Natural killer cell treated with Interleukin-12 subunit alpha and Interleukin-12 subunit beta and Interleukin-15 and Interleukin-18, amount 100 ng/mL, for 72 hours (primary cell): Measurements from ENCODE around the gene DUSP8. TPM values are rescaled to one million over a fixed set of nuclear protein-coding genes. Genes with fewer than 3 reads are reported as not detected.
"Not testable (repeated sequence)": the region's sequence is repeated elsewhere in the genome, so short reads cannot be mapped to it uniquely, and the experiment has no call there.

ENCODE experiments used
- ATAC-seq, 2 donors: fragments of 150-1000 bp; cut with Tn5 transposase in 1 of 2; sonication (Bioruptor Pico), chemical (Tn5 transposase) in 1 of 2; 2 replicates each; pipeline ENCODE4 v1.10.0; 2021
- DNase-seq: peaks from one replicate; pipeline ENCODE4 v3.0.0; 2022; ENCODE audit warnings: low spot score
- H3K27ac Mint-ChIP-seq, 2 donors: 1 replicate in 1 of 2; 2 replicates in 1 of 2; pipeline ENCODE4 v1.8.0; 2022; ENCODE audit warnings: mixed read lengths in 2 of 2, mild to moderate bottlenecking in 1 of 2, moderate library complexity in 1 of 2
- H3K27me3 Mint-ChIP-seq, 2 donors: 1 replicate in 1 of 2; 2 replicates in 1 of 2; pipeline ENCODE4 v1.8.0; 2022; ENCODE audit warnings: mixed read lengths in 2 of 2
- H3K36me3 Mint-ChIP-seq: one replicate; pipeline ENCODE4 v1.8.0; 2022; ENCODE audit warnings: mixed read lengths
- H3K4me1 Mint-ChIP-seq, 2 donors: 1 replicate in 1 of 2; 2 replicates in 1 of 2; pipeline ENCODE4 v1.8.0; 2022; ENCODE audit warnings: low read depth in 2 of 2, mixed read lengths in 2 of 2, mild to moderate bottlenecking in 1 of 2
- H3K4me3 Mint-ChIP-seq: one replicate; pipeline ENCODE4 v1.8.0; 2022; ENCODE audit warnings: mixed read lengths
- H3K9me3 Mint-ChIP-seq: 2 replicates; pipeline ENCODE4 v1.8.0; 2022; ENCODE audit warnings: mixed read lengths
- total RNA-seq, 2 donors: library from RNA; stranded (reverse); gene quantifications; one replicate each; pipeline ENCODE4 v1.2.3, GENCODE V29; 2022

Gene DUSP8
- 1 to 10 TPM; 4.2 to 5.4 TPM for total RNA-seq

GRCh38 chr11:1572197-1573076 lies at the start of gene DUSP8:
Gene DUSP8 (minus strand): TSS chr11:1572271. CDS start chr11:1565826, 6,445 bp downstream.
- ATAC-seq = peak; percentile 85 to 91
- peak; percentile 95 for DNase-seq
- H3K4me1 Mint-ChIP-seq = peaks cover 4 to 19% of the 10 kb centered on the region in 2 donors
- no peaks in the 10 kb centered on the region for H3K36me3 Mint-ChIP-seq
- peaks cover 3 to 7% of the 10 kb centered on the region in 2 donors for H3K27me3 Mint-ChIP-seq
- no peaks in the 10 kb centered on the region for H3K9me3 Mint-ChIP-seq
- peak within 1 kb of the TSS; percentile 67 for H3K4me3 Mint-ChIP-seq
- no peak within 1 kb of the TSS for H3K27ac Mint-ChIP-seq

GRCh38 chr11:1619449-1619848 lies 47.4 kb upstream of the DUSP8 start:
- no peaks in the 10 kb centered on the region for H3K36me3 Mint-ChIP-seq

GRCh38 chr11:1618231-1618630 lies 46.2 kb upstream of the DUSP8 start:
- no peaks in the 10 kb centered on the region for H3K4me1 Mint-ChIP-seq
- H3K27me3 Mint-ChIP-seq = peaks cover 26 to 36% of the 10 kb centered on the region in 2 donors
- no peaks in the 10 kb centered on the region for H3K9me3 Mint-ChIP-seq
- H3K36me3 Mint-ChIP-seq = no peaks in the 10 kb centered on the region
- H3K27ac Mint-ChIP-seq = no peak overlapping the region
- DNase-seq = no peak
- H3K4me3 Mint-ChIP-seq = no peak overlapping the region
- no peak for ATAC-seq

More at GRCh38 chr11:1619449-1619848, 47.4 kb upstream of the DUSP8 start:
- Mint-ChIP-seq H3K27me3 (peaks cover 22 to 27% of the 10 kb centered on the region in 2 donors), H3K9me3 (no peaks in the 10 kb centered on the region), H3K4me1 (no peaks in the 10 kb centered on the region), H3K4me3 (no peak overlapping the region), H3K27ac (no peak overlapping the region)
- ATAC-seq (peak in 1 of 2 donors; percentile 57), DNase-seq (no peak)

GRCh38 chr11:1608363-1608762 lies 36.3 kb upstream of the DUSP8 start, which contains the start of gene KRTAP5-3:
Gene KRTAP5-3 (minus strand): TSS chr11:1608463. CDS start chr11:1608385, 78 bp downstream.
- Mint-ChIP-seq H3K27ac (no peak within 1 kb of the TSS), H3K9me3 (no peaks in the 10 kb centered on the region), H3K27me3 (peaks cover 22 to 37% of the 10 kb centered on the region in 2 donors), H3K4me1 (peaks cover 0 to 5% of the 10 kb centered on the region in 2 donors), H3K4me3 (no peak within 1 kb of the TSS), H3K36me3 (no peaks in the 10 kb centered on the region)
- no peak for ATAC-seq
- DNase-seq = no peak

- H3K9me3 Mint-ChIP-seq, H3K36me3 Mint-ChIP-seq, DNase-seq, H3K4me1 Mint-ChIP-seq, H3K4me3 Mint-ChIP-seq, H3K27ac Mint-ChIP-seq, ATAC-seq: not testable (repeated sequence)
- peaks cover 26 to 41% of the 10 kb centered on the region in 2 donors for H3K27me3 Mint-ChIP-seq
Measured at GRCh38 chr11:1607901-1608300, 35.8 kb upstream of the DUSP8 start.

- peaks cover 27 to 43% of the 10 kb centered on the region in 2 donors for H3K27me3 Mint-ChIP-seq
- not testable (repeated sequence) for ATAC-seq, H3K27ac Mint-ChIP-seq, H3K4me3 Mint-ChIP-seq, H3K9me3 Mint-ChIP-seq, DNase-seq, H3K4me1 Mint-ChIP-seq, H3K36me3 Mint-ChIP-seq
Measured at GRCh38 chr11:1607156-1607845, 35.2 kb upstream of the DUSP8 start.

GRCh38 chr11:1605923-1606322 lies 33.9 kb upstream of the DUSP8 start:
- not testable (repeated sequence) for H3K4me3 Mint-ChIP-seq, H3K27ac Mint-ChIP-seq, H3K4me1 Mint-ChIP-seq, H3K36me3 Mint-ChIP-seq, DNase-seq, H3K9me3 Mint-ChIP-seq
- H3K27me3 Mint-ChIP-seq = peaks cover 33 to 44% of the 10 kb centered on the region in 2 donors
- peak in 1 of 2 donors; percentile 68 for ATAC-seq

- DNase-seq (no peak), ATAC-seq (no peak)
- no peaks in the 10 kb centered on the region for H3K9me3 Mint-ChIP-seq
- H3K4me3 Mint-ChIP-seq = no peak overlapping the region
- H3K27ac Mint-ChIP-seq = no peak overlapping the region
- H3K36me3 Mint-ChIP-seq = no peaks in the 10 kb centered on the region
- peaks cover 35 to 47% of the 10 kb centered on the region in 2 donors for H3K27me3 Mint-ChIP-seq
- peaks cover 0 to 5% of the 10 kb centered on the region in 2 donors for H3K4me1 Mint-ChIP-seq
Measured at GRCh38 chr11:1604711-1605110, 32.6 kb upstream of the DUSP8 start.

- Mint-ChIP-seq H3K36me3 (no peaks in the 10 kb centered on the region), H3K4me3 (no peak overlapping the region), H3K4me1 (peaks cover 0 to 5% of the 10 kb centered on the region in 2 donors), H3K27me3 (peaks cover 37 to 53% of the 10 kb centered on the region in 2 donors), H3K27ac (no peak overlapping the region), H3K9me3 (no peaks in the 10 kb centered on the region)
- ATAC-seq (no peak), DNase-seq (no peak)
Measured at GRCh38 chr11:1604181-1604580, 32.1 kb upstream of the DUSP8 start.

GRCh38 chr11:1603629-1604028 lies 31.6 kb upstream of the DUSP8 start:
- H3K4me3 Mint-ChIP-seq = no peak overlapping the region
- H3K27me3 Mint-ChIP-seq = peaks cover 37 to 56% of the 10 kb centered on the region in 2 donors
- ATAC-seq (peak in 1 of 2 donors; percentile 14), DNase-seq (no peak)
- H3K9me3 Mint-ChIP-seq = no peaks in the 10 kb centered on the region
- H3K4me1 Mint-ChIP-seq = peaks cover 0 to 5% of the 10 kb centered on the region in 2 donors
- H3K27ac Mint-ChIP-seq = no peak overlapping the region
- no peaks in the 10 kb centered on the region for H3K36me3 Mint-ChIP-seq

GRCh38 chr11:1601663-1602062 lies 29.6 kb upstream of the DUSP8 start:
- not testable (repeated sequence) for H3K4me3 Mint-ChIP-seq

GRCh38 chr11:1600626-1601025 lies 28.6 kb upstream of the DUSP8 start:
- ATAC-seq (no peak), DNase-seq (no peak)
- peaks cover 42 to 43% of the 10 kb centered on the region in 2 donors for H3K27me3 Mint-ChIP-seq
- no peak overlapping the region for H3K4me3 Mint-ChIP-seq
- peaks cover 0 to 2% of the 10 kb centered on the region in 2 donors for H3K4me1 Mint-ChIP-seq
- H3K27ac Mint-ChIP-seq = no peak overlapping the region
- H3K9me3 Mint-ChIP-seq = no peaks in the 10 kb centered on the region
- no peaks in the 10 kb centered on the region for H3K36me3 Mint-ChIP-seq

More at GRCh38 chr11:1601663-1602062, 29.6 kb upstream of the DUSP8 start:
- H3K27ac Mint-ChIP-seq, ATAC-seq, H3K9me3 Mint-ChIP-seq, H3K4me1 Mint-ChIP-seq, DNase-seq, H3K36me3 Mint-ChIP-seq: not testable (repeated sequence)
- peaks cover 44 to 48% of the 10 kb centered on the region in 2 donors for H3K27me3 Mint-ChIP-seq

- no peak for DNase-seq
- H3K27ac Mint-ChIP-seq = no peak overlapping the region
- H3K9me3 Mint-ChIP-seq = no peaks in the 10 kb centered on the region
- ATAC-seq = no peak
- peaks cover 47 to 48% of the 10 kb centered on the region in 2 donors for H3K27me3 Mint-ChIP-seq
- H3K4me3 Mint-ChIP-seq = no peak overlapping the region
- peaks cover 0 to 6% of the 10 kb centered on the region in 2 donors for H3K4me1 Mint-ChIP-seq
- no peaks in the 10 kb centered on the region for H3K36me3 Mint-ChIP-seq
Measured at GRCh38 chr11:1598816-1599215, 26.7 kb upstream of the DUSP8 start.

GRCh38 chr11:1598406-1598805 lies 26.3 kb upstream of the DUSP8 start:
- peaks cover 43 to 44% of the 10 kb centered on the region in 2 donors for H3K27me3 Mint-ChIP-seq
- H3K4me1 Mint-ChIP-seq, DNase-seq, H3K36me3 Mint-ChIP-seq, H3K9me3 Mint-ChIP-seq, H3K27ac Mint-ChIP-seq, H3K4me3 Mint-ChIP-seq, ATAC-seq: not testable (repeated sequence)
